ENCODE results near the gene MVB12B.

Gene MVB12B

GRCh38 chr9:126453156-126453963, 126.7 kb downstream of the MVB12B start:
- no peak for DNase-seq (ENCODE audit: low spot score)

- DNase-seq (ENCODE audit: low spot score), result no peak
Observed at GRCh38 chr9:126454215-126454614, 127.6 kb downstream of the MVB12B start.

DNA sequence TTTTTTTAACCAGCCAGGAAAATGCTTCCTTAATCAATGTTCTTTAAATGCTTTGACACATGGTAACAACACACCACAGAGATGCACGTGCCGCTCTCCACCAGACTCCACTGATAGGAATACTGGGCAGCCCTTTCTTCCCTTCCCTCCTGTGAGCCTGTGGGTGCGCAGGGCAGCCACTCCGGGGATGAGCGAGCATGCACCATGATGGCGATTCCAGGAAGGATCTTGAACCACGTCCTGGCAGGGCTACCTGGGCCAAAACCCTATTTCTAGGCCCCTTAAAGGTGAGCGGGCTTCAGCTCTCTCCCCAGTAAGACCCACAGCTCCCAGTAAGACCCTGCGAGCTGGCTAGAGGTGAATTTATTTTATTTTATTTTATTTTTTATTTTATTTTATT, 128.2 kb downstream of the MVB12B start:
- no peak for DNase-seq (ENCODE audit: low spot score)

DNA sequence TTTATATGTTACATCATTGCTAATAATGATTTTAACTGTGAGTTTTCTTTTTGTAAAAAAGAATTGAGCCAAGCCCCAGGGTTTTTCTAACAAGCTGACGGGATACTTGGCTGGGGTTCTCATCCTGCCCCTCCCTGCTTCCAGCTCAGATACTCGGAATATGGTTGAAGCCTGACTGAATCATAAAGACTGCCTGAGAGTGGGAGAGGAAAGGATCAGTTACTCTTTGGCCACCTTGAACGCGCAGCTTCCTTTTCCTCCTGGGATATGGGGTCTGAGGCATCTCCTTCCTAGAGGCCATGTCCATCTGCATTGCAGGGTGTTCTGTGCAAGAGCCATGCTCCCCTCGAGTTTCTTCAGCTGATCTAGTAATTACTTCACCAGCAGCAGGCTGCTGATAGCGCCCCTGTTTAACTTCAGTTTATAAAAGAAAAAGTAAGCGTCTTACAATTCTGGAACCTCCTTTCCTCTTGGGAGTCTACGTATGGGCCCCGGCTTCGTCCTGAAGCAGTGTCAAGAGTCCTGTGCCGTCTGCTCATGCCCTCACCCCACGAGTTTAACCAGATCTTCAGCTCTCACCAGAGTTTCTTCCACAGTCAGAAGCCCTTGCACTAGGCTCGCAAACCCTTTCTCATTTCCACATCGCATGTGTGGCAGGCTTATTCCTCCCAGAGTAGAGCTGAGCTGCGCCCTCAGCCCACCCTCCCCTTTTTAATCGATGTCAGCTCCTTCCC, 130.0 kb downstream of the MVB12B start:
- no peak for DNase-seq (ENCODE audit: low spot score)

DNA sequence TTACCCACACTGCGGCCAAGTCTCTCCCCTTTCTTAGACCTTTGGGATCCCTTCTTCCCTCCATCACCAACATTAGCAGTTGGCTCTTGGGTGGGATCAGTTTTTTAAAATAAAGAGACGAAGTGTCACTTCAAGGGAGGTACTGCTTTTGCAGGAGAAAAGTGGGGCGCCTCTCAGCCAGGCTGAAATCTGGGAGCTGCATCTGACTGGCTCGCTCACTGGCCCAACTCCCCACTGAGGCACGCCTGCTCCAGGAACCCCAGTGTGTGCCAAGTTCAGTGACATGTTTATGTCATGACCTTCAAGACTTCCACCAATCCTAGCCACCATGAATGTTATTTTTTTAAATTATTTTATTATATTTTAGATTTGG, 130.5 kb downstream of the MVB12B start:
- DNase-seq (ENCODE audit: low spot score), result no peak

DNA sequence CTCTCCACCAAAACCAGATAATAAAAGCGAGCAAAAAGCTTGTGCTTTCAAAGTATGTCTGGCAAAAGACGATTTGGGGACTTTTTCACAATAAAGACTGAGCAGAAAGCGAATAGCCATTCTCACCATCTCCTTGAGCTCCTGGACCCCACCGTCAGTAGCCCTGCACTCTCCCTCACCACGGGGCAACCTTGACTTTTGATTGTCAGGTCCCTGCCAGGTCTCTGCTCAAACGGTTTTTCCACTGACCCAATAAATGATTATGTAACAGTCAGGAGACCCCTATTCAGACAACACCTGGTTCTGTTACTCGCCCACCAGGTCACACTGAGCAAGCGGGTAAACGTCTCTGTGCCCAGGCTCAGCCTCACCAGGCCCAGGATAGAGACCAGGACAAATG, 131.3 kb downstream of the MVB12B start:
- no peak for DNase-seq (ENCODE audit: low spot score)

- DNase-seq (ENCODE audit: low spot score), result no peak
Observed at GRCh38 chr9:126459126-126459525, 132.5 kb downstream of the MVB12B start.

DNA sequence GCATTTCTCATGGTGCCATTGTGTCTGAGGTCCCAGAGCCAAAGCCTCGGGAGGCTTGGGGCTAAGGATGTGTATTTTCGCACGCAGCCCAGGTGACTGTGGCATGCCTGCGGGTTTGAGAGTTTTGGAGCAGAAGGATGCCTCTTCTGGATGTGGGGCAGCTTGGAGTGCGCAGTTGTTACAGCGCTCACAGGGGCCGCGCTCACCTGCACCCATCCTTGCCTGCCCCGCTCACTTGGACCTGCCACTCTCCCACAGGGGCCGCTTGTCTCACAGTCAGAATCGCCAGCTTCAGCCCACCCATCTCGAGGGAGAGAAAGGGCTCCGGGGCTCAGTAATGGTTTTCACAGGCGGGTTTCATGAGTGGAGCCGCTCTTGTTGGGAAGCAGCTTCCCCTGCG, 132.9 kb downstream of the MVB12B start:
- DNase-seq (ENCODE audit: low spot score), result no peak

DNA sequence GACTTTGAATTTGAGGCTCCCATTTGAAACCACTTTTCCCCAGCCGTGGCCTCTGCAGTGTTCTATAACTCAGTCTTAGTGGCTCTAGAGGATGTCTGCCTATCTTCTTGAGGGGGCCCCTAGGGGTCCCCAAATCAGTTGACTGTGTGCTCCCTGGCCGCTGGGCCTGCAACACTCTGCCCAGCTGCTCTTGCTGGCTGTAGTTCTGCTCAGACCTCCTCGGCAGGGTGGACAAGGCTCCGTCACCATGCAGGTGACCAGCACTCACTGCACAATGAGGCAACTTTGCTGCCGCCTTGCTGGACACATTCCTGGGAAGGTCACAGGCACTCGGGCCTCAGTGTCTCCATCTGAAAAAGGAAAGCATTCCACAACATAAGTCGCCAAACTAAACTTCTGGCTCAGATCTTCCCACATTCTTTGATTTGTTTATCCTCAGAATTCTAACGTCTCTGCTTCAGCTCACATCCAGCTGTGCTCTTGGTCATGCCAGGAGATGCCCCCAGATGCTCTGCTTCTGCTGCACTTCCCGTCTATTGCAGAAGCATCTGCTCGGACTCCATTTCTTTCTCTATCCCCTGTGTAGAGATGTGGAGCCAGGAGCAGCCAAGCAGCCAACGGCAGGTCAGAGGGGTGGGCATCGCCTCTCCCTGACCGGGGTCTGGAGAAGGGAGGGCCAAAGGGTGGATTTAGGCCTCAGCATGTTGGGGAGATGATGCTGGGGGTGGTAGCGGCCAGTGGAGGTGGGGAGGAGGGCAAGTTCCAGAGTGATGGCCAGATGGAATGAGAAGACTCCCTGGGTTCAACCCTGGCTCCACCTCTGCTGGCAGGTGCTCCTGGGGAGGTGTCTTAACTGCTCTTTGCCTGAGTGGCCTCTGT, 133.6 kb downstream of the MVB12B start:
- DNase-seq (ENCODE audit: low spot score), result no peak

GRCh38 chr9:126461029-126461428, 134.4 kb downstream of the MVB12B start:
- no peak for DNase-seq (ENCODE audit: low spot score)

GRCh38 chr9:126461608-126462007, 135.0 kb downstream of the MVB12B start:
- no peak for DNase-seq (ENCODE audit: low spot score)

DNA sequence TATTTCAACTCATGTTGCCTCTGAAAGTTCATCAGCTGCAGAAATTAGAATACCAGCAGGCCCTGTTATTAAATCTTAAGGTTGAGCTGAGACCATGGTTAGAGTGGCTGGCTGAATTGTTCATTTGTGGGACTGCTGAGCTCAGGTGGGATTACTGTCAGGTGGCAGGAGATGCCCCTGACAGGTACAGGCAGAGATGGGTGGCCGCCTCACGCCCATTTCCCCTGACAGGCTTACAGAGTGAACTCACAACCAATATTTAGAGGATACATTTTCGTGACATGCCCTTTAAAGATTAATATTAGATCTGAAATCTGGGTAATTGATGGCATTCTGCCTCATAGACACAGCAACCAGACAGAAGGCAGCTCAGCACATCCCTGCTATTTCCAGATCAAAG, 136.0 kb downstream of the MVB12B start:
- DNase-seq (ENCODE audit: low spot score), result no peak

GRCh38 chr9:126463426-126463825, 136.8 kb downstream of the MVB12B start:
- no peak for DNase-seq (ENCODE audit: low spot score)

DNA sequence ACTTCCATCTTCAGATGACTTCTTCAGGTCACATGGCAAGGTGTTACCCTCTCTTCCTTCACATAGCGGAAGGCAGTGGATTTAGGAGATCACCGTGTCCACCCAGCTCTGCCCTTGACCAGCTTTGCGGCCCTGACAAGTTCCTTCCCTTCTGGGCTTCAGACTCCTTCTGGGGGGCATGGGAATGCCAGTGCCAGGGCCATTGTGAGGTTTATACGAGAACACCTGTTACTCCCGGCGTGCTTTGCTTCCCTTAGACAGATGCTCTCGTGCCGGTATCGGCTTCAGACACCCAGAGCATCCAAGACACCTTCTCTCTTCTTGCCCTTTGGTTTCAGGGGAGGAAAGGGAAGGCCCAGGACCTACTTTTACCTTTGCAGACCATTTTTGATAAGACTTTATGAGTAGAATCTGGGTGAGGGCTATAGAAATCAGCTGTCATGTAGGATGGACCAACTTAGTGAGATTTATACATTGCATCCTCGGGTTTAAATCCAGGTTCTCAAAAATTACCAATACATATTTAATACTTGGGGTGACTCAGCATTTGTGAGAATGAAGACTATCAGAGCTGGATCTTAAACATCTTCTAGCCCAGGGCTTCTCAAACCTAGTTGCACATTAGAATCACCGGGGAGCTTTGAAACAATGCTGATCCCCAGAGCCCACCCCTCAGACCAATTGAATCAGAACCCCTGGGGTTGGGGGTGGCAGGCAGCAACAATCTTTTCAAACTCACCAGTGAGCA, 138.2 kb downstream of the MVB12B start:
- DNase-seq (ENCODE audit: low spot score), result no peak

DNA sequence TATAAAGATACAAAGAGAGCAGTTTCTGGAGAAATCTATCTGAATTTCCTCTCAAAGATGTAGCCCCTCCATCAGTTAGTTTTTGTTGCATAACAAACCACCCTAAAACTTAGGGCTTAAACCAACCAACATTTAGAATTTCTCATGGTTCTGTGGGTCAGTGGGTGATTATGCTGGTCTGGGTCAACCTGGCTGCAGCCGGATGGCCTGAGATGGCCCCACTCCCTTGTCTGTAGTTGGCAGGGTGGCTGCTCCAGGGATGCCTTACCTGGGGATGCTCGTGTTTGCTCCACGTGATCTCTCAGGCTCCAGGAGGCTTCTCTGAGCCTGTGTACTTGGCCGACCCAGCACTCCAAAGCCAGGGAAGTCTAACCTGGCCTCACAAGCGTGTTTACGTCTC, 139.3 kb downstream of the MVB12B start:
- DNase-seq (ENCODE audit: low spot score), result no peak

DNA sequence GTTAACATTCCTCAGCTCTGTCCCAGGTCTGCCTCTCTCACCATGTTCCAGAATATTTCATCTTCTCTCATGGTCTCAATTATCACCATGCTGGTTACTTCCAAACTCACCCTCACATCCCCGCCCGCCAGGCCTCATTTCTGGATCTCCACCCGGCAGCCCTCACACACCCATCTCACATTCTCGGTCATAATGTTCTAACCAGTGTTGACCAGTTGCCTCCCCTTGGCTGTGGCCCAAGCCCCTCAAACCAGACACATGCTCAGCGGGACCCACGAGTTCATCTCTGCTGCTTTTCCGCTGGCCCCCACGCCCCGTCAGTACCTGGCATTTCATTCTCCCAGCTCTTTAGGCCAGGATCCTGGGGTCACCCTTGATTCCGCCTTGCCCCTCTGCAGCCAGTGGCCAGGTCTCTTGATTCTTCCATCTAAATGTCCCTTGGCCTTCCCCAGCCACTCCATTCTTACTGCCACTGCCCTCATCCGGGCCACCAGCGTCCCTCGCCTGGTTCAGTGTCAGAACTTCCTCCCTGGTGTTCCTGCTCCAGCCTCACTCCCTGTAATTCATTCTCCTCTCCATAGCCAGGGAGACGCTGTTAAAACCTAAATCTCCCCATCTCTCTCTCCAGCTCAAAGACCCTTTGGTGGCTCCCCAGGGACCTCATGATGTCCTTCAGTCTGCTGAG, 141.7 kb downstream of the MVB12B start:
- no peak for DNase-seq (ENCODE audit: low spot score)

- DNase-seq (ENCODE audit: low spot score), result no peak
Observed at GRCh38 chr9:126470241-126470993, 143.8 kb downstream of the MVB12B start.

- peak; percentile 83 for DNase-seq (ENCODE audit: low spot score)
Observed at GRCh38 chr9:126471084-126471624, 144.5 kb downstream of the MVB12B start.

DNA sequence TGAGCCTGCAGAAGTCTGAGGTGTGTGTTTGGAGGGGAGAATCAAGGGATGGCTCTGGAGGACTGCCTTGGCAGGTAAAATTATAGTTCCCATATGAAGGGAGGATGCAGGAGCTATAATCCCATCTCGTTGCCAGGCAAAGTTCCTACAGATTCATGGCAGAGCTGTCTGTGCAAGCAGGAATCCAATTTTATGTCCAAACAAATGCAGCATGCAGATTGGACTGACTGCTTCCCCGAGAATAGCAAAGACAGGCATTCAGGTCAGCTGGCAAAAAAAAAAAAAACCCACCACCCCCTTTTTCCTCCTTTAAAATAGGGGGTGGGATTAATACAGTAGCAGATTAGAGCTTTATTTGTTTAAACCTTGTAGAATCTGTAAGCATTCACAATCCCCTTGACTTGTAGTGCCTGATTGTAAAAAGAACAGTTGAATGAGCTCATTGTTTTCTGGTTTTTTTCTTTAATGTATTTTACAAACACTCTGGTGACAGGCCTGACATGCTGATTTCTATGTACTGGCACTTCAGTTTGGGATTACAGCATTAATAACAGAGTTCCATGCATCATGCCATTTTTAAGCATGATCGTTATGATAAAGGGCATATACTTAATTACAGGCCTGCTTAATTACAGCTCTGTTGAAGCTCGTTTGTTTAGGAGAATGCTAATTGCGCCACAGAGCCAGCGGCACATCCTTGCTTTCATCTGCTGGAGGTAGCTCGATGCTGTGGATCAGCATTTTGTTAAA, 145.7 kb downstream of the MVB12B start:
- DNase-seq (ENCODE audit: low spot score), result no peak

DNA sequence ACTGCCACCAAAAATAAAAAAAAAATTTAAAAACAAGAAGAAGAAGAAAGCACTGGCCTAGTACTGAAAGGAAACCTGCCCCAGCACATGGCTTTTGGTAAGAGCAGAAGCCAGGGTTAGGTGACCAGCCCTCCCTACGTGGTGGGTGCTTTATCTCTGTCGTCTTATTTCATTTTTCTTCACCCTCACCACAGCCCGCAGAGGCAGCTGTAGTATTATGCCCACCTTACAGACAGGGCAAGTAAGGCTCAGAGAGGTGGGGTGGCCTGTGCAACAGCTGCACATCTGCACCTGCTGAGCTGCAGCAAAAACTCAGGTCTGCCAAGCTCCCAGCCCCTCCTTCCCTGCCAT, 146.3 kb downstream of the MVB12B start:
- no peak for DNase-seq (ENCODE audit: low spot score)
